NCI-H2171 treated with DMSO at 0.1 percent for 48 hours (cell line): ENCODE measurements around the gene FAM184B.
A peak's percentile ranks its signal among the peaks of the same experiment; 100 is the strongest.
"Not testable (repeated sequence)": the region's sequence is repeated elsewhere in the genome, so short reads cannot be mapped to it uniquely, and the experiment has no call there.

ENCODE experiments used
- DNase-seq: peaks from one replicate; lab custom pipeline; 2025; lab: John Stamatoyannopoulos, UW

Gene FAM184B

GRCh38 chr4:17718471-17718870, 63.0 kb downstream of the FAM184B start:
- no peak for DNase-seq

GRCh38 chr4:17717301-17717700, 64.1 kb downstream of the FAM184B start:
- peak; percentile 40 for DNase-seq

GRCh38 chr4:17715511-17715910, 65.9 kb downstream of the FAM184B start:
- DNase-seq = no peak

- DNase-seq = no peak
Observed at GRCh38 chr4:17713779-17714178, 67.6 kb downstream of the FAM184B start.

GRCh38 chr4:17712166-17712565, 69.3 kb downstream of the FAM184B start:
- DNase-seq = no peak

GRCh38 chr4:17711206-17711605, 70.2 kb downstream of the FAM184B start:
- not testable (repeated sequence) for DNase-seq

- no peak for DNase-seq
Observed at GRCh38 chr4:17709763-17710068, 71.7 kb downstream of the FAM184B start.

GRCh38 chr4:17708992-17709762, 72.2 kb downstream of the FAM184B start:
- no peak for DNase-seq

- DNase-seq = no peak
Observed at GRCh38 chr4:17707671-17708070, 73.8 kb downstream of the FAM184B start.

GRCh38 chr4:17705107-17705506, 76.3 kb downstream of the FAM184B start:
- DNase-seq = no peak

GRCh38 chr4:17704020-17704650, 77.3 kb downstream of the FAM184B start:
- no peak for DNase-seq

- DNase-seq = peak; percentile 19
Observed at GRCh38 chr4:17702641-17703040, 78.8 kb downstream of the FAM184B start.

- DNase-seq = no peak
Observed at GRCh38 chr4:17701882-17702281, 79.5 kb downstream of the FAM184B start.

GRCh38 chr4:17701138-17701839, 80.1 kb downstream of the FAM184B start:
- no peak for DNase-seq

GRCh38 chr4:17699380-17699779, 82.0 kb downstream of the FAM184B start:
- DNase-seq = no peak

- no peak for DNase-seq
Observed at GRCh38 chr4:17698116-17698515, 83.3 kb downstream of the FAM184B start.

- DNase-seq = no peak
Observed at GRCh38 chr4:17695341-17695740, 86.1 kb downstream of the FAM184B start.

GRCh38 chr4:17694552-17694951, 86.9 kb downstream of the FAM184B start:
- DNase-seq = no peak

GRCh38 chr4:17690898-17691297, 90.5 kb downstream of the FAM184B start:
- DNase-seq = no peak

- no peak for DNase-seq
Observed at GRCh38 chr4:17690135-17690534, 91.3 kb downstream of the FAM184B start.

GRCh38 chr4:17688011-17688441, 93.4 kb downstream of the FAM184B start:
- DNase-seq = no peak

- no peak for DNase-seq
Observed at GRCh38 chr4:17687237-17687857, 94.1 kb downstream of the FAM184B start.

- DNase-seq = peak; percentile 8
Observed at GRCh38 chr4:17684648-17685047, 96.8 kb downstream of the FAM184B start.
